Stimulated activated CD4-positive, alpha-beta T cell treated with anti-CD3 and anti-CD28 coated beads, Interleukin-4, amount 100 ng/mL, for 1 hour (primary cell): ENCODE results near the gene GNB4.

ENCODE experiments used
- DNase-seq: peaks from one replicate; pipeline ENCODE4 v3.0.0-alpha.2; 2020

GNB4 gene

GRCh38 chr3:179432451-179432850 lies 18.8 kb downstream of the GNB4 start:
- DNase-seq: no peak

- no peak for DNase-seq
Measured at GRCh38 chr3:179432021-179432420, 19.2 kb downstream of the GNB4 start.

- DNase-seq: no peak
Measured at GRCh38 chr3:179430277-179430870, 20.9 kb downstream of the GNB4 start.

- no peak for DNase-seq
Measured at GRCh38 chr3:179428876-179429548, 22.3 kb downstream of the GNB4 start.

- no peak for DNase-seq
Measured at GRCh38 chr3:179425075-179425474, 26.2 kb downstream of the GNB4 start.

- no peak for DNase-seq
Measured at GRCh38 chr3:179421500-179421899, 29.8 kb downstream of the GNB4 start.

- no peak for DNase-seq
Measured at GRCh38 chr3:179418610-179419009, 32.7 kb downstream of the GNB4 start.

GRCh38 chr3:179416681-179417080 lies 34.6 kb downstream of the GNB4 start:
- no peak for DNase-seq

GRCh38 chr3:179415377-179415776 lies 35.9 kb downstream of the GNB4 start:
- no peak for DNase-seq

GRCh38 chr3:179414804-179415203 lies 36.5 kb downstream of the GNB4 start:
- DNase-seq: no peak

- no peak for DNase-seq
Measured at GRCh38 chr3:179410999-179411398, 40.3 kb downstream of the GNB4 start.

- DNase-seq: no peak
Measured at GRCh38 chr3:179410331-179410730, 40.9 kb downstream of the GNB4 start.

GRCh38 chr3:179404307-179404706 lies 47.0 kb downstream of the GNB4 start:
- no peak for DNase-seq

GRCh38 chr3:179402963-179403362 lies 48.3 kb downstream of the GNB4 start:
- no peak for DNase-seq

GRCh38 chr3:179401561-179401960 lies 49.7 kb downstream of the GNB4 start:
- no peak for DNase-seq

- no peak for DNase-seq
Measured at GRCh38 chr3:179398574-179399231, 52.6 kb downstream of the GNB4 start.

- no peak for DNase-seq
Measured at GRCh38 chr3:179391906-179392305, 59.4 kb downstream of the GNB4 start.

GRCh38 chr3:179376474-179376873 lies 74.8 kb downstream of the GNB4 start:
- no peak for DNase-seq

GRCh38 chr3:179375091-179375999 lies 75.9 kb downstream of the GNB4 start:
- DNase-seq: no peak

- DNase-seq: no peak
Measured at GRCh38 chr3:179373938-179374337, 77.3 kb downstream of the GNB4 start.

- no peak for DNase-seq
Measured at GRCh38 chr3:179369621-179370020, 81.6 kb downstream of the GNB4 start.

- DNase-seq: no peak
Measured at GRCh38 chr3:179363332-179363731, 87.9 kb downstream of the GNB4 start.

GRCh38 chr3:179355996-179356395 lies 95.3 kb downstream of the GNB4 start:
- no peak for DNase-seq
